K562 (cell line): ENCODE results near the gene SLC36A1. TPM values are rescaled to one million over a fixed set of nuclear protein-coding genes. Genes with fewer than 3 reads are reported as not detected.

ENCODE experiments used
- ATF6 ChIP-seq: sonication (generic); formaldehyde crosslinking; IDR thresholded peaks from 2 replicates; pipeline ENCODE4 v1.4.0; 2020; ENCODE audit warnings: mild to moderate bottlenecking, missing genetic modification reagents
- ATF7 ChIP-seq: fragments of 450-650 bp; IDR thresholded peaks from 2 replicates; pipeline ENCODE4 v1.7.1; 2014; ENCODE audit warnings: mild to moderate bottlenecking, moderate library complexity
- BCOR ChIP-seq: fragments of 450-650 bp; IDR thresholded peaks from 2 replicates; pipeline ENCODE4 v1.6.1; 2016
- FOXP4 ChIP-seq: sonication (generic); formaldehyde crosslinking; IDR thresholded peaks from 2 replicates; pipeline ENCODE4 v1.8.0; 2022; ENCODE audit warnings: mild to moderate bottlenecking, missing genetic modification reagents, borderline replicate concordance
- FUS ChIP-seq: fragments of 200-400 bp; formaldehyde crosslinking; optimal IDR thresholded peaks from 2 replicates; pipeline ENCODE3; 2017; ENCODE audit warnings: low read depth, low read length
- HNRNPUL1 ChIP-seq: fragments of 200-400 bp; formaldehyde crosslinking; IDR thresholded peaks from 2 replicates; pipeline ENCODE4 v1.6.1; 2017; ENCODE audit warnings: low read length
- KAT8 ChIP-seq: fragments of 450-650 bp; IDR thresholded peaks from 2 replicates; pipeline ENCODE4 v1.6.1; 2016; ENCODE audit warnings: low read depth, mild to moderate bottlenecking
- KDM5B ChIP-seq: fragments of 200-600 bp; sonication (generic); IDR thresholded peaks from 2 replicates; pipeline ENCODE4 v1.6.1; 2012; ENCODE audit warnings: low read depth, mild to moderate bottlenecking, moderate library complexity, low read length, control low read depth, inconsistent platforms; ENCODE audit not compliant: insufficient replicate concordance
- NFE2 ChIP-seq: IDR thresholded peaks from 2 replicates; pipeline ENCODE4 v1.6.1; 2014; ENCODE audit warnings: antibody characterized with exemption, low read depth
- PHB2 ChIP-seq: fragments of 450-650 bp; IDR thresholded peaks from 2 replicates; pipeline ENCODE4 v1.6.1; 2017; ENCODE audit warnings: low read depth
- POLR2B ChIP-seq: fragments of 450-650 bp; IDR thresholded peaks from 2 replicates; pipeline ENCODE4 v1.6.1; 2018; ENCODE audit warnings: low read depth; ENCODE audit not compliant: partially characterized antibody
- TEAD4 ChIP-seq, 2 experiments: sonication (generic) in 1 of 2; formaldehyde crosslinking in 1 of 2; IDR thresholded peaks; 2 replicates each; pipeline versions ENCODE4 v1.6.1 to v1.8.0; 2012 to 2022; ENCODE audit warnings: borderline replicate concordance in 1 of 2, inconsistent platforms in 1 of 2, low read length in 1 of 2, mild to moderate bottlenecking in 1 of 2, missing genetic modification reagents in 1 of 2
- ZBTB11 ChIP-seq, 3 experiments: fragments of 200-800 bp in 1 of 3; fragments of 250-450 bp in 1 of 3; fragments of 450-650 bp in 1 of 3; sonication (Bioruptor Pico) in 1 of 3; sonication (Bioruptor generic) in 1 of 3; formaldehyde crosslinking in 1 of 3; IDR thresholded peaks; 2 replicates each; pipeline versions ENCODE4 v1.6.1 to v1.8.0; 2016 to 2022; ENCODE audit warnings: mild to moderate bottlenecking in 2 of 3, missing genetic modification characterization in 2 of 3, missing compliant biosample characterization in 1 of 3, moderate library complexity in 1 of 3
- ZNF316 ChIP-seq: fragments of 450-650 bp; IDR thresholded peaks from 2 replicates; pipeline ENCODE4 v1.6.1; 2016
- ZNF583 ChIP-seq: fragments of 250-450 bp; sonication (Bioruptor Pico); IDR thresholded peaks from 2 replicates; pipeline ENCODE4 v1.4.0; 2020
- polyA plus RNA-seq, 8 experiments: library from polyadenylated mRNA; depleted of rRNA in 4 of 8; stranded (reverse) in 5 of 8; unstranded in 3 of 8; fragments of >200 nt; fragmentation: Nextera tagmentation in 2 of 8; fragmentation: Illumina TruSeq in 1 of 8; extraction: Ambion mirVana in 2 of 8; extraction: Trizol in 1 of 8; gene quantifications; 2 replicates each; pipeline versions ENCODE4 v1.2.1 to v1.2.3, GENCODE V29; 2011 to 2014; ENCODE audit warnings: inconsistent platforms in 1 of 8, missing spikeins in 1 of 8
- total RNA-seq, 7 experiments: library from RNA; depleted of rRNA in 6 of 7; stranded (reverse); fragments of >200 nt in 6 of 7; fragmentation: Illumina TruSeq in 2 of 7; extraction: Trizol in 2 of 7; gene quantifications; 2 replicates each; pipeline versions ENCODE4 v1.2.1 to v1.2.3, GENCODE V29; 2011 to 2021; ENCODE audit warnings: low replicate concordance in 1 of 7
- TF ChIP-seq, protein P1 (sequence below): IDR thresholded peaks from 3 replicates; pipeline ENCODE4 v1.6.1; 2011; ENCODE audit warnings: borderline replicate concordance, mild to moderate bottlenecking; ENCODE audit not compliant: insufficient read length, insufficient read depth
- TF ChIP-seq, protein P2 (sequence below): sonication (generic); IDR thresholded peaks from 2 replicates; pipeline ENCODE4 v1.6.1; 2016

SLC36A1 gene
- total and polyA plus RNA-seq, 9 of the 15 experiments (the other 6 are each of a cell fraction or from before 2014, with no cell fraction given): 1.6 to 8.4 (median 4.6) TPM

- TF ChIP-seq ATF6 (peak; percentile 24; the same call in 1 of the 2 replicates), ZNF583 (CRISPR knock-in tag) (peak; percentile 58; the same call in 1 of the 2 replicates), NFE2 (no peak), PHB2 (no peak), FOXP4 (CRISPR knock-in tag) (no peak), ZBTB11 (CRISPR knock-in tag; IDR thresholded peaks at IDR 0.05) (no peak; a peak in 1 of 6 replicates), HNRNPUL1 (no peak), POLR2B (no peak), BCOR (peak; percentile 38; the same call in 1 of the 2 replicates), ZNF316 (no peak), ATF7 (peak; percentile 67), TEAD4 (IDR thresholded peaks at IDR 0.05; ENCODE audit: low read length) (no peak), TEAD4 (CRISPR knock-in tag; IDR thresholded peaks at IDR 0.05; ENCODE audit: borderline replicate concordance) (0 out of 2 replicates have a peak, but pooled peaks have one; percentile 31), FUS (no peak), KAT8 (no peak), KDM5B (peak; percentile 45)
- TF ChIP-seq, protein P1, sequence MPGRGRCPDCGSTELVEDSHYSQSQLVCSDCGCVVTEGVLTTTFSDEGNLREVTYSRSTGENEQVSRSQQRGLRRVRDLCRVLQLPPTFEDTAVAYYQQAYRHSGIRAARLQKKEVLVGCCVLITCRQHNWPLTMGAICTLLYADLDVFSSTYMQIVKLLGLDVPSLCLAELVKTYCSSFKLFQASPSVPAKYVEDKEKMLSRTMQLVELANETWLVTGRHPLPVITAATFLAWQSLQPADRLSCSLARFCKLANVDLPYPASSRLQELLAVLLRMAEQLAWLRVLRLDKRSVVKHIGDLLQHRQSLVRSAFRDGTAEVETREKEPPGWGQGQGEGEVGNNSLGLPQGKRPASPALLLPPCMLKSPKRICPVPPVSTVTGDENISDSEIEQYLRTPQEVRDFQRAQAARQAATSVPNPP: no peak
- TF ChIP-seq, protein P2, sequence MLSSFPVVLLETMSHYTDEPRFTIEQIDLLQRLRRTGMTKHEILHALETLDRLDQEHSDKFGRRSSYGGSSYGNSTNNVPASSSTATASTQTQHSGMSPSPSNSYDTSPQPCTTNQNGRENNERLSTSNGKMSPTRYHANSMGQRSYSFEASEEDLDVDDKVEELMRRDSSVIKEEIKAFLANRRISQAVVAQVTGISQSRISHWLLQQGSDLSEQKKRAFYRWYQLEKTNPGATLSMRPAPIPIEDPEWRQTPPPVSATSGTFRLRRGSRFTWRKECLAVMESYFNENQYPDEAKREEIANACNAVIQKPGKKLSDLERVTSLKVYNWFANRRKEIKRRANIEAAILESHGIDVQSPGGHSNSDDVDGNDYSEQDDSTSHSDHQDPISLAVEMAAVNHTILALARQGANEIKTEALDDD: no peak
Observed at GRCh38 chr5:151447174-151448037, at the start of gene SLC36A1 (continued).
